HFFc6 (cell line): Measurements from ENCODE around the gene GBX1. TPM values are rescaled to one million over a fixed set of nuclear protein-coding genes. Genes with fewer than 3 reads are reported as not detected.
A peak's percentile ranks its signal among the peaks of the same experiment; 100 is the strongest.

Experiments
- DNase-seq: peaks from one replicate; pipeline ENCODE4 v3.0.0-alpha.2; 2018
- H3K27ac Mint-ChIP-seq: 2 replicates; pipeline ENCODE4 v1.8.0; 2020; ENCODE audit warnings: mild to moderate bottlenecking, mixed read lengths
- H3K27me3 Mint-ChIP-seq: 2 replicates; pipeline ENCODE4 v1.8.0; 2021; ENCODE audit warnings: mild to moderate bottlenecking, moderate library complexity, mixed read lengths; ENCODE audit not compliant: insufficient read depth
- H3K36me3 Mint-ChIP-seq: 2 replicates; pipeline ENCODE4 v1.8.0; 2021; ENCODE audit warnings: low read depth, mixed read lengths
- H3K4me1 Mint-ChIP-seq: 2 replicates; pipeline ENCODE4 v1.8.0; 2020; ENCODE audit warnings: low read depth, mixed read lengths
- H3K4me3 Mint-ChIP-seq: 2 replicates; pipeline ENCODE4 v1.8.0; 2020; ENCODE audit warnings: mild to moderate bottlenecking, moderate library complexity, mixed read lengths
- H3K9me3 Mint-ChIP-seq: 2 replicates; pipeline ENCODE4 v1.8.0; 2020; ENCODE audit warnings: mild to moderate bottlenecking, mixed read lengths
- total RNA-seq, 6 experiments: library from RNA; stranded (reverse); fragmentation: NEBNext Ultra II Directional; extraction: Animal tissue kit (Norgen Biotek cat#: 25700); gene quantifications; 2 replicates in 1 of 6; 3 replicates in 5 of 6; pipeline ENCODE4 v1.2.3, GENCODE V29; 2021
- TF ChIP-seq, protein P1 (sequence below): fragments of 200-600 bp; sonication (generic); IDR thresholded peaks from 2 replicates; pipeline ENCODE4 v1.5.0; 2021; ENCODE audit warnings: antibody characterized with exemption, mild to moderate bottlenecking

GBX1 gene
- total RNA-seq, 6 experiments from 2014 or later: not detected

DNA sequence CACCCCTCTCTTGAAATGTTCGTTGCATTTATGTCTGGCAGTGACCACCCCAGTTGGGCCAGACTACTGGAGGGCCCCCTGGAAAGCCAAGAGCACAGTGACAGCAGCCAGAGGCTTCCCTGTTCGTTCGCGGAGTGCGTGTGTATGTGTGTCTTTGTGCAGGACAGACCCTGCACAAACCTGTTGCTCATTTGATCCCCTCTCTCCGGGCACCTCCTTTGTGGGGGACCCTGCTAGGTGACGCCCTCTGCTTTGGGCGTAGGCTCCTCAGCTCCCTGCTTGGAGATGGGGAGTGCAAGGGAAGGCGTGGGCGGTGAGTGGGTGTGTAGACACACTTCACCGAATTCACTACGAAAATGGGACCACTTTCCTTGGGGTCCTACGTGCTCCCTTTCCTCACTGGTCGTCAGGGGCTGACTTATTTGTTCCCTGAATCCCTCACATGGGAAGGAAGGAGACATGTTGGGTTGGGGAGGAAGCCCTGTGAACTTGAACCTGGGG lies 42.5 kb downstream of the GBX1 start:
- Mint-ChIP-seq H3K9me3 (no peaks in the 10 kb centered on the region), H3K4me3 (no peak overlapping the region; the same call in 1 of the 2 replicates), H3K27ac (no peak overlapping the region), H3K27me3 (peaks cover 5% of the 10 kb centered on the region), H3K4me1 (peaks cover 5% of the 10 kb centered on the region; the same call in 1 of the 2 replicates), H3K36me3 (peaks cover 24% of the 10 kb centered on the region; the same call in 1 of the 2 replicates)
- no peak for DNase-seq
- TF ChIP-seq, protein P1, sequence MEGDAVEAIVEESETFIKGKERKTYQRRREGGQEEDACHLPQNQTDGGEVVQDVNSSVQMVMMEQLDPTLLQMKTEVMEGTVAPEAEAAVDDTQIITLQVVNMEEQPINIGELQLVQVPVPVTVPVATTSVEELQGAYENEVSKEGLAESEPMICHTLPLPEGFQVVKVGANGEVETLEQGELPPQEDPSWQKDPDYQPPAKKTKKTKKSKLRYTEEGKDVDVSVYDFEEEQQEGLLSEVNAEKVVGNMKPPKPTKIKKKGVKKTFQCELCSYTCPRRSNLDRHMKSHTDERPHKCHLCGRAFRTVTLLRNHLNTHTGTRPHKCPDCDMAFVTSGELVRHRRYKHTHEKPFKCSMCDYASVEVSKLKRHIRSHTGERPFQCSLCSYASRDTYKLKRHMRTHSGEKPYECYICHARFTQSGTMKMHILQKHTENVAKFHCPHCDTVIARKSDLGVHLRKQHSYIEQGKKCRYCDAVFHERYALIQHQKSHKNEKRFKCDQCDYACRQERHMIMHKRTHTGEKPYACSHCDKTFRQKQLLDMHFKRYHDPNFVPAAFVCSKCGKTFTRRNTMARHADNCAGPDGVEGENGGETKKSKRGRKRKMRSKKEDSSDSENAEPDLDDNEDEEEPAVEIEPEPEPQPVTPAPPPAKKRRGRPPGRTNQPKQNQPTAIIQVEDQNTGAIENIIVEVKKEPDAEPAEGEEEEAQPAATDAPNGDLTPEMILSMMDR: no peak

DNA sequence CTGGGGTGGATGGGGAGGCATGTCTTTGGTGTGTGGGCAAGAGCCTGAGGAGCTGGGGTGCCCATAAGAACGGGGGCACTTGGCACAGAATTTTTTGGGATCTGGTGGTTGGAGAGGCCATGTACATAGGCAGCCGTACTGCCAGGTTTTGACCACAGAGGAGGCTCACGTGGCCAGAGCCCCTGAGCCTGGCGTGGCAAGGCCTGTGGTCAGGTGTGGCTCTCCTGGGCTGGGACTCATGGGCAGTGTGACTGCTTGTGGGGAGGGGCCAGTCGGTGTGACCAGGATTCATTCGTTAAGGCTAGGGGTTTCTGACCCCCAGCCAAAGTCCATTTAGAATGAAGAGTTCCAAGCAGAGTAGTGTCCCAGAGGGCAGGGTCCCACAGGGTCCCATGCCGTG lies 43.0 kb downstream of the GBX1 start:
- Mint-ChIP-seq H3K27me3 (peaks cover 5% of the 10 kb centered on the region), H3K4me1 (peaks cover 5% of the 10 kb centered on the region; the same call in 1 of the 2 replicates), H3K4me3 (no peak overlapping the region; the same call in 1 of the 2 replicates), H3K9me3 (no peaks in the 10 kb centered on the region), H3K27ac (no peak overlapping the region), H3K36me3 (peaks cover 24% of the 10 kb centered on the region; the same call in 1 of the 2 replicates)
- no peak for DNase-seq
- TF ChIP-seq, protein P1: no peak

DNA sequence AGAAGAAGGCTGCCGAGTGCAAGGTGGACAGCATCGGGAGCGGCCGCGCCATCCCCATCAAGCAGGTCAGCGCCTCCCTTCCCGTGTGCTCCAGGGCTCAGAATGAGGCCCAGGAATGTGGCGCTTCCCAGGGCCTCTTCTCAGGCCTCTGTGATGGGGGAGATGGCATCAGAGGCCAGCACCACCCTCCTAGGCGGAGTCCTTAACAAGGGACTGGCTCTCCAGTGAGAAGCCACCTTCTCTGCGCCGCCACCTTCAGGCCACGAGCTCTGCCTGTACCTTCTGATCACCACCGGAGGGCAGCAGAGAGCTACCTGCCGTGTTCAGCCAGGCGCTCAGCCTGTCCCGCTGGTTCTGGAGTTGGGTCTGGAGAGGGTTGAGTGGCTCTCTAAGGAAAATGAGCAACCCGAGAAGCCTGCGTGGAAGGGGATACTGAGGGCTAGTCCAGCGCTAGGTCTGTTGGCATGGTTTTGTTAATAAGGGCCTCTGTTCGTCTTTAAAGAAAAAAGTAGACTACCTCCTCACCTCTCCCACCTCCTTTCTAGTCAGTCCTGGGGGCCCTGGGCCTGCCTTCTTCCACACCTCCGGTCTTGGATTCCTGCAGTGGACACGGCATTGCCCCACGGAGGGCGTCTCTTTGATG lies 43.6 kb downstream of the GBX1 start:
- Mint-ChIP-seq H3K4me1 (peaks cover 5% of the 10 kb centered on the region; the same call in 1 of the 2 replicates), H3K27me3 (peaks cover 5% of the 10 kb centered on the region), H3K9me3 (no peaks in the 10 kb centered on the region), H3K36me3 (peaks cover 24% of the 10 kb centered on the region; the same call in 1 of the 2 replicates), H3K4me3 (no peak overlapping the region), H3K27ac (peak overlapping the region; percentile 36; the same call in 1 of the 2 replicates)
- TF ChIP-seq, protein P1: peak; percentile 98
- DNase-seq: peak; percentile 80

DNA sequence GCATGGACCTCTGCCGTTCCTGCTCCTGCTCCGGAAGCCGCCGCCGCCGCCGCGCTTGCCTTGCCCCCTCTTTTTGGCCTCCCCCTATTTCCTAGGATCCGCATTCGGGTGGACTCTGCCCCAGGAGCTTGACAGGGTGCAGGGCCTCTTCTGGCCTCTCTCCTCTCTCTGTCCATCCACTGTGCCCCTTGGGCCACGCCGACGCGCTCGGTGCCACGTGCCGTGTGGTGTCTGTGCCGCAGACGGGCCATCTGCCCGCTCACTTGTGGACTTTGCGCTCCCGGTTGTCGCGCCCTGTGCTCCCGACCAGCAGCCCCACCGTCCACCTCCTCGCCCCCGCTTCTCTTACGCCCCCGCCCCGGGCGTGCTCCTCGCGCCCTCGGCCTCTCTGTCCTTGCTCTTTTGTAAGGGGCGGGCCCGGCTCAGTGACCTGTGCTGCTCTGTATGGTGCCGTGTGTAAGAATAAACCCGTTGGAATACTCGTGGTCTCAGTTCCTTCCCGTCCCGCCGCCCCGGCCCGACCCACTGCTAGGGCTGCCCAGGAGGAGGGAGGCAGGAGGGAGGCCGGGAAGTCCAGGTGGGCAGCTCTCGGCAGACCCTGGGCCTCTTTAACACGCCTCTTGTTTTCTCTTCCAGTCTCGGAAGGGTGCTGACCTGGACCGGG lies 44.2 kb downstream of the GBX1 start:
- peaks cover 5% of the 10 kb centered on the region for H3K27me3 Mint-ChIP-seq
- H3K4me3 Mint-ChIP-seq: no peak overlapping the region
- H3K9me3 Mint-ChIP-seq: no peaks in the 10 kb centered on the region
- peaks cover 29% of the 10 kb centered on the region for H3K36me3 Mint-ChIP-seq
- peak overlapping the region; percentile 36; the same call in 1 of the 2 replicates for H3K27ac Mint-ChIP-seq
- peaks cover 5% of the 10 kb centered on the region; the same call in 1 of the 2 replicates for H3K4me1 Mint-ChIP-seq
- DNase-seq: no peak
- TF ChIP-seq, protein P1: no peak

DNA sequence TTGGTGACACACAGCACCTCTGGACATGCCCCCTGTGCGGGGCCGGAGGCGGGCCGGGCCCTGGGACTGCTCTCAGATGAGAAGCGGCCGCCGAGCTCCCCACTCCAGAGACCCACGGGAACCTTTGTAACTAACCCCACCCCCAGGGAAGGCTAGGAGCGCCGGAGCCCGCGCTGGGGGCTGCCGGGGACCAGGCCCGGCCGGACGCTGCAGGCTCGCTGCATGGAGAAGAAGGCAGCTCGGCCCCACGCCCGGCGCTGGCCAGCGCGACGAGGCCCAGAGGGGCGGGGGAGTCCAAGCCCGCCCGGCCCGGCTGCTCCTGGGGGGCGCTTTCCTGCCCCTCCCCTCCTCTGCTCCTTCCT lies 44.7 kb downstream of the GBX1 start:
- TF ChIP-seq, protein P1: no peak
- H3K9me3 Mint-ChIP-seq: no peaks in the 10 kb centered on the region
- H3K36me3 Mint-ChIP-seq: peaks cover 29% of the 10 kb centered on the region
- H3K27me3 Mint-ChIP-seq: peaks cover 5% of the 10 kb centered on the region
- peaks cover 5% of the 10 kb centered on the region; the same call in 1 of the 2 replicates for H3K4me1 Mint-ChIP-seq
- no peak overlapping the region for H3K4me3 Mint-ChIP-seq
- no peak for DNase-seq
- H3K27ac Mint-ChIP-seq: no peak overlapping the region
